HFFc6 (cell line): ENCODE data around the gene PHACTR3. TPM values are rescaled to one million over a fixed set of nuclear protein-coding genes. Genes with fewer than 3 reads are reported as not detected.
"Not testable (repeated sequence)": the region's sequence is repeated elsewhere in the genome, so short reads cannot be mapped to it uniquely, and the experiment has no call there.

ENCODE experiments used
- DNase-seq: peaks from one replicate; pipeline ENCODE4 v3.0.0-alpha.2; 2018
- H3K27ac Mint-ChIP-seq: 2 replicates; pipeline ENCODE4 v1.8.0; 2020; ENCODE audit warnings: mild to moderate bottlenecking, mixed read lengths
- H3K27me3 Mint-ChIP-seq: 2 replicates; pipeline ENCODE4 v1.8.0; 2021; ENCODE audit warnings: mild to moderate bottlenecking, moderate library complexity, mixed read lengths; ENCODE audit not compliant: insufficient read depth
- H3K36me3 Mint-ChIP-seq: 2 replicates; pipeline ENCODE4 v1.8.0; 2021; ENCODE audit warnings: low read depth, mixed read lengths
- H3K4me1 Mint-ChIP-seq: 2 replicates; pipeline ENCODE4 v1.8.0; 2020; ENCODE audit warnings: low read depth, mixed read lengths
- H3K4me3 Mint-ChIP-seq: 2 replicates; pipeline ENCODE4 v1.8.0; 2020; ENCODE audit warnings: mild to moderate bottlenecking, moderate library complexity, mixed read lengths
- H3K9me3 Mint-ChIP-seq: 2 replicates; pipeline ENCODE4 v1.8.0; 2020; ENCODE audit warnings: mild to moderate bottlenecking, mixed read lengths
- total RNA-seq, 6 experiments: library from RNA; stranded (reverse); fragmentation: NEBNext Ultra II Directional; extraction: Animal tissue kit (Norgen Biotek cat#: 25700); gene quantifications; 2 replicates in 1 of 6; 3 replicates in 5 of 6; pipeline ENCODE4 v1.2.3, GENCODE V29; 2021
- TF ChIP-seq, protein P1 (sequence below): fragments of 200-600 bp; sonication (generic); IDR thresholded peaks from 2 replicates; pipeline ENCODE4 v1.5.0; 2021; ENCODE audit warnings: antibody characterized with exemption, mild to moderate bottlenecking

The PHACTR3 gene
- total RNA-seq, 6 experiments from 2014 or later: not detected

DNA sequence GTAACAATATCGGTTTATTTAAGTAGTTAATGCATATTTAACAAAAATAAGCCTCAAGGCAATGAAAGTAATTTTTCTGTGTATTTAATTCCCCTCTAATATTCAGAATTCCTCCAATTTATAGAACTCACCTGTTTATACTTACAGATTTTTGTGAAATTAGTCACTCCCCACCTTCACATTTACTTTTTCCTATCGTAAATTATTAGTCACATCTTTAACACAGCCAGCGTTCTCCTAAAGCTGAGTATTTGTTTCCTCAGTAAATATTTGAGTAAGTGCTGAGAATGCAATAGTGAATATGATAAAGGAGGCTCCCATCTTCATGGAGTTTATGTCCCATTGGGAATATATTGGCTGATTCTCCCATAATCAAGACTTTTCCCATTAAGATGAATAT, 241.1 kb downstream of the PHACTR3 start:
- no peak overlapping the region for H3K27ac Mint-ChIP-seq
- H3K4me3 Mint-ChIP-seq: no peak overlapping the region
- 0 out of 2 replicates have a peak, but pooled peaks cover 4% of the 10 kb centered on the region for H3K9me3 Mint-ChIP-seq
- TF ChIP-seq, protein P1, sequence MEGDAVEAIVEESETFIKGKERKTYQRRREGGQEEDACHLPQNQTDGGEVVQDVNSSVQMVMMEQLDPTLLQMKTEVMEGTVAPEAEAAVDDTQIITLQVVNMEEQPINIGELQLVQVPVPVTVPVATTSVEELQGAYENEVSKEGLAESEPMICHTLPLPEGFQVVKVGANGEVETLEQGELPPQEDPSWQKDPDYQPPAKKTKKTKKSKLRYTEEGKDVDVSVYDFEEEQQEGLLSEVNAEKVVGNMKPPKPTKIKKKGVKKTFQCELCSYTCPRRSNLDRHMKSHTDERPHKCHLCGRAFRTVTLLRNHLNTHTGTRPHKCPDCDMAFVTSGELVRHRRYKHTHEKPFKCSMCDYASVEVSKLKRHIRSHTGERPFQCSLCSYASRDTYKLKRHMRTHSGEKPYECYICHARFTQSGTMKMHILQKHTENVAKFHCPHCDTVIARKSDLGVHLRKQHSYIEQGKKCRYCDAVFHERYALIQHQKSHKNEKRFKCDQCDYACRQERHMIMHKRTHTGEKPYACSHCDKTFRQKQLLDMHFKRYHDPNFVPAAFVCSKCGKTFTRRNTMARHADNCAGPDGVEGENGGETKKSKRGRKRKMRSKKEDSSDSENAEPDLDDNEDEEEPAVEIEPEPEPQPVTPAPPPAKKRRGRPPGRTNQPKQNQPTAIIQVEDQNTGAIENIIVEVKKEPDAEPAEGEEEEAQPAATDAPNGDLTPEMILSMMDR: no peak
- DNase-seq: no peak
- H3K36me3 Mint-ChIP-seq: no peaks in the 10 kb centered on the region
- no peaks in the 10 kb centered on the region for H3K4me1 Mint-ChIP-seq
- no peaks in the 10 kb centered on the region for H3K27me3 Mint-ChIP-seq

DNA sequence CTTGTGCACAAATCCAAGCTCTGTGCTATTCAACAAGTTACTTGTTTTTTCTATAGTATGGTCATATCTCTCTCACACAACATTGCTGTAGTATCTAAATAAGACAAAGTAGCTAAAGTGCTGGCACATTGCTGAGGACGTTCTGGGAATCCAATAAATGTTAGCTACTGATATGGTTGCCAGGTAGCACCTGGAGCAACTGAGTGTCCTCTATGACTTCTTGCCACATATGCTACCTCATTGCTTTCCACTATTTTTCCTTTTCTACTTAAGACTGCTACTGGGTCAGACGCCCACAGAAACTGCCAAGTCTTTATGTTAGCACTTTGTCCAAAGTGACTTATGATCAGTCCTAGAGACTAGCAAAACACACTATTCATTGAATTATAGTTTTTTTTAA, 243.8 kb downstream of the PHACTR3 start:
- Mint-ChIP-seq H3K4me1 (no peaks in the 10 kb centered on the region), H3K4me3 (no peak overlapping the region)
- DNase-seq: no peak

DNA sequence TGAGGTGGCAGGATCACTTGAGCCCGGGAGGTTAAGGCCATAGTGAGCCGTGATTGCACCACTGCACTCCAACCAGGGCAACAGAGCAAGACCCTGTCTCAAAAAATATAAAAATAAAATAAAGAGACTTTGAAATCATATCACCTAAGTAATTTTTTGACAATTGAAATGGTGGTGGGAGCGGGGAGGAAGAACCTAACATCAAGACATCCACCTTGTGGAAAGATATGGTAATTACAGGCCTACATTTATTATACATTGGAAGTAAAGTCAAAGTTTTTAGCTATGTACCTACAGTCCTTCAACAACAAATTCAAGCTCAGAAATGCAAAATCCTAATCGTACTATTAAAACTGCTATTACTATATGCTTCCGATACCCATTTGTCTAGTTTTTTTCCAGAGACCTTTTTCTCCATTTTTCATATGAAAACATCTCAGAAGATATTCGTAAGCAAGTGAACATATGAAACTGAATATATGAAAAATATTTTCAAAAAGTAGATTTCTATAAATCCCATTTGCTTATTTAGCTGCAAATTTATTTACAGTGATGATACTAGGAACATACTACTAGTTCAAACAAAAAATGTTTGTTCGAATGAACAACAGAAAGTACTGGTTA, 245.8 kb downstream of the PHACTR3 start:
- Mint-ChIP-seq H3K27me3 (no peaks in the 10 kb centered on the region), H3K36me3 (no peaks in the 10 kb centered on the region), H3K4me3 (no peak overlapping the region), H3K4me1 (no peaks in the 10 kb centered on the region), H3K27ac (no peak overlapping the region), H3K9me3 (no peaks in the 10 kb centered on the region)
- DNase-seq: peak; percentile 34
- TF ChIP-seq, protein P1: peak; percentile 80

More for the DNA sequence above, 243.8 kb downstream of the PHACTR3 start:
- H3K27ac Mint-ChIP-seq: no peak overlapping the region
- TF ChIP-seq, protein P1: no peak
- H3K27me3 Mint-ChIP-seq: no peaks in the 10 kb centered on the region
- H3K36me3 Mint-ChIP-seq: no peaks in the 10 kb centered on the region
- no peaks in the 10 kb centered on the region for H3K9me3 Mint-ChIP-seq

DNA sequence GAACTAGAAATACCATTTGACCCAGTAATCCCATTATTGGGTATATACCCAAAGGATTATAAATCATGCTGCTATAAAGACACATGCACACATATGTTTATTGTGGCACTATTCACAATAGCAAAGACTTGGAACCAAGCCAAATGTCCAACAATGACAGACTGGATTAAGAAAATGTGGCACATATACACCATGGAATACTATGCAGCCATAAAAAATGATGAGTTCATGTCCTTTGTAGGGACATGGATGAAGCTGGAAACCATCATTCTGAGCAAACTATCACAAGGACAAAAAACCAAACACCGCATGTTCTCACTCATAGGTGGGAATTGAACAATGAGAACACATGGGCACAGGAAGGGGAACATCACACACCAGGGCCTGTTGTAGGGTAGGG, 252.2 kb downstream of the PHACTR3 start:
- not testable (repeated sequence) for H3K27me3 Mint-ChIP-seq, H3K4me1 Mint-ChIP-seq, H3K4me3 Mint-ChIP-seq, H3K9me3 Mint-ChIP-seq, H3K27ac Mint-ChIP-seq, H3K36me3 Mint-ChIP-seq, DNase-seq

DNA sequence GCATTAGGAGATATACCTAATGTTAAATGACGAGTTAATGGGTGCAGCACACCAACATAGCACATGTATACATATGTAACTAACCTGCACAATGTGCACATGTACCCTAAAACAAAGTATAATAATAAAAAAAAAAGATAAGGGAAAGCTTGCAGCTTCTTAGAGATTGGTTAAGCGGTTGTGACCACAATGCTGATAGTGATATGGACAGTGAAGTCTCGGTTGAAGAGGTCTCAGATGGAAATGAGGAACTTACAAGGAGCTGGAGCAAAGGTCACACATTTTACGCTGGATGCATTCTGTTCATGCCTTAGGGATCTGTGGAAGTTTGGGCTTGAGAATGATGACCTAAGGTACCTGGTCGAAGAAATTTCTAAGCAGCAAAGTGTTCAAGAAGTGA, 252.6 kb downstream of the PHACTR3 start:
- not testable (repeated sequence) for H3K4me1 Mint-ChIP-seq, H3K4me3 Mint-ChIP-seq, DNase-seq, H3K27me3 Mint-ChIP-seq, H3K27ac Mint-ChIP-seq, H3K36me3 Mint-ChIP-seq, H3K9me3 Mint-ChIP-seq

DNA sequence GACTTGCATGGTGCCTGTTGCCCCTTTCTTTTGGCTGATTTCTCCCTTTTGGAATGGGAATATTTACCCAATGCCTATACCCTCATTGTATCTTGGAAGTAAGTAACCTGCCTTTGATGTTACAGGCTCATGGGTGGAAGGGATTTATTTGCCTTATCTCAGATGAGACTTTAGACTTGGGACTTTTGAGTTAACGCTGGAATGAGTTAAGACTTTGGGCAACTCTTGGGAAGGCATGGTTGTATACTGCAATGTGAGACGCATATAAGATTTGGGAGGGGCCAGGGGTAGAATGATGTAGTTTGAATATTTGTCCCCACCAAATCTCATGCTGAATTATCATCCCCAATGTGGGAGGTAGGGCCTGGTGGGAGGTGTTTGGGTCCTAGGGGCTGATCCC, 253.6 kb downstream of the PHACTR3 start:
- Mint-ChIP-seq H3K9me3 (peaks cover 12% of the 10 kb centered on the region), H3K27me3 (peaks cover 2% of the 10 kb centered on the region; the same call in 1 of the 2 replicates), H3K4me3 (no peak overlapping the region), H3K27ac (no peak overlapping the region), H3K36me3 (no peaks in the 10 kb centered on the region), H3K4me1 (no peaks in the 10 kb centered on the region)
- TF ChIP-seq, protein P1: no peak
- no peak for DNase-seq

DNA sequence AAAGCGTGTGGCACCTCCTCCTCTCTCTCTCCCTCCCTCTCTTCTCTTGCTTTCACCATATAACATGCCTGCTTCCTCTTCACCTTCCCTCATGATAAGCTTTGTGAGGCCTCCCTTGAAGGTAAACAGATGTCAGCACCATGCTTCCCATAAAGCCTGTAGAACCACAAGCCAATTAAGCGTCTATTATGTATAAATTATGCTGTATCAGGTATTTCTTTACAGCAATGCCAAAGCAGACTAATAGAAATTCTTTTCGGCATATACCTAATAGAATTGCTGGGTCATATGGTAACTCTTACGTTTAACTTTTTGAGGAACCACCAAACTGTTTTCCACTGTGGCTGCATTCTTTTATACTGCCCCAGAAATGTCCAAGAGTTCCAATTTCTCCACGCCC, 254.1 kb downstream of the PHACTR3 start:
- Mint-ChIP-seq H3K36me3 (no peaks in the 10 kb centered on the region), H3K4me3 (no peak overlapping the region), H3K9me3 (peaks cover 13% of the 10 kb centered on the region), H3K4me1 (no peaks in the 10 kb centered on the region), H3K27ac (no peak overlapping the region), H3K27me3 (peaks cover 2% of the 10 kb centered on the region; the same call in 1 of the 2 replicates)
- TF ChIP-seq, protein P1: no peak
- no peak for DNase-seq
